ENCODE results near the gene HBD. TPM values are rescaled to one million over a fixed set of nuclear protein-coding genes. Genes with fewer than 3 reads are reported as not detected.

HBD gene
- total and polyA plus RNA-seq, 2 donors (not counting 3 experiments of a cell fraction or from before 2014, with no cell fraction given), result not detected

GRCh38 chr11:5223146-5223545 lies 11.1 kb downstream of the HBD start:
- Histone ChIP-seq H3K4me3 (replicated peaks in 1 of 3; ENCODE audit: insufficient read depth in 1 of 3, low read depth in 1 of 3, low read length in 3 of 3) (no peak overlapping the region), H2AFZ (ENCODE audit: low read depth, low read length) (no peak overlapping the region), H3K79me2 (ENCODE audit: control insufficient read depth, insufficient read depth, low read length) (no peaks in the 10 kb centered on the region), H3K27ac (ENCODE audit: insufficient read depth, low read depth, low read length) (no peak overlapping the region), H3K9me1 (replicated peaks; ENCODE audit: control insufficient read depth, extremely low read depth, insufficient read depth, low read length) (no peaks in the 10 kb centered on the region), H4K20me1 (replicated peaks; ENCODE audit: control insufficient read depth, extremely low read depth, insufficient read depth, low read length) (no peaks in the 10 kb centered on the region), H3K4me2 (ENCODE audit: insufficient read depth, low read length) (no peak overlapping the region), H3K4me1 (ENCODE audit: control insufficient read depth, extremely low read depth, insufficient read depth, low read length) (no peaks in the 10 kb centered on the region), H3K9me3 (replicated peaks; ENCODE audit: control insufficient read depth, insufficient read depth, low read length) (no peaks in the 10 kb centered on the region), H3K9ac (replicated peaks; ENCODE audit: extremely low read depth, insufficient read depth, low read length) (no peak overlapping the region), H3K27me3 (ENCODE audit: control insufficient read depth in 2 of 2, insufficient read depth in 2 of 2, low read length in 2 of 2) (no peaks in the 10 kb centered on the region), H3K36me3 (ENCODE audit: control insufficient read depth in 2 of 2, extremely low read depth in 1 of 2, insufficient read depth in 2 of 2, low read length in 2 of 2) (no peaks in the 10 kb centered on the region)
- DNase-seq (ENCODE audit: low read depth, low spot score) (no peak), FAIRE-seq (no peak)
- no peak for TF ChIP-seq EZH2 (IDR thresholded peaks at IDR 0.05; ENCODE audit: borderline replicate concordance, low read depth, low read length, severe bottlenecking)
- no peak for TF ChIP-seq MYC (IDR thresholded peaks at IDR 0.05; ENCODE audit: low read depth, low read length)
- no peak for TF ChIP-seq JUN (IDR thresholded peaks at IDR 0.05; ENCODE audit: borderline replicate concordance, insufficient read depth, insufficient read length, low read depth)
- TF ChIP-seq FOS (IDR thresholded peaks at IDR 0.05; ENCODE audit: borderline replicate concordance, insufficient read depth, low read length), result no peak
- TF ChIP-seq GATA2 (IDR thresholded peaks at IDR 0.05; ENCODE audit: insufficient read depth, insufficient read length, low read depth, low read length), result no peak
- no peak for TF ChIP-seq POLR2AphosphoS5 (IDR thresholded peaks at IDR 0.05; ENCODE audit: insufficient read depth, low read depth, low read length)
- no peak for TF ChIP-seq CTCF (IDR thresholded peaks at IDR 0.05; ENCODE audit: extremely low read depth in 1 of 2, insufficient read depth in 1 of 2, low read depth in 1 of 2, low read length in 2 of 2)
- no peak for TF ChIP-seq POLR2A (IDR thresholded peaks at IDR 0.05; ENCODE audit: low read depth, low read length)
- TF ChIP-seq MAX (IDR thresholded peaks at IDR 0.05; ENCODE audit: insufficient read depth, insufficient read length), result no peak
- intact Hi-C loops (cut with micrococcal nuclease), result no loop called here
- dilution Hi-C loops (cut with MboI; ENCODE audit: extremely low pct_ligation_motif_present, low sequenced_read_pairs), result no loop called here
- ChIA-PET CTCF (no interaction called here), POLR2A (no interaction called here)
- BruUV-seq (replicated peaks), result no TSS peak

Measured in endothelial cell of umbilical vein (primary cell).